GM12801 (cell line): ENCODE measurements around the gene PTGIS.

Source experiments
- TF ChIP-seq, protein P1 (sequence below): IDR thresholded peaks from one replicate; pipeline ENCODE4 v1.5.1; 2011; ENCODE audit warnings: control low read depth; ENCODE audit not compliant: insufficient read length; ENCODE audit errors: extremely low read depth

PTGIS gene

DNA sequence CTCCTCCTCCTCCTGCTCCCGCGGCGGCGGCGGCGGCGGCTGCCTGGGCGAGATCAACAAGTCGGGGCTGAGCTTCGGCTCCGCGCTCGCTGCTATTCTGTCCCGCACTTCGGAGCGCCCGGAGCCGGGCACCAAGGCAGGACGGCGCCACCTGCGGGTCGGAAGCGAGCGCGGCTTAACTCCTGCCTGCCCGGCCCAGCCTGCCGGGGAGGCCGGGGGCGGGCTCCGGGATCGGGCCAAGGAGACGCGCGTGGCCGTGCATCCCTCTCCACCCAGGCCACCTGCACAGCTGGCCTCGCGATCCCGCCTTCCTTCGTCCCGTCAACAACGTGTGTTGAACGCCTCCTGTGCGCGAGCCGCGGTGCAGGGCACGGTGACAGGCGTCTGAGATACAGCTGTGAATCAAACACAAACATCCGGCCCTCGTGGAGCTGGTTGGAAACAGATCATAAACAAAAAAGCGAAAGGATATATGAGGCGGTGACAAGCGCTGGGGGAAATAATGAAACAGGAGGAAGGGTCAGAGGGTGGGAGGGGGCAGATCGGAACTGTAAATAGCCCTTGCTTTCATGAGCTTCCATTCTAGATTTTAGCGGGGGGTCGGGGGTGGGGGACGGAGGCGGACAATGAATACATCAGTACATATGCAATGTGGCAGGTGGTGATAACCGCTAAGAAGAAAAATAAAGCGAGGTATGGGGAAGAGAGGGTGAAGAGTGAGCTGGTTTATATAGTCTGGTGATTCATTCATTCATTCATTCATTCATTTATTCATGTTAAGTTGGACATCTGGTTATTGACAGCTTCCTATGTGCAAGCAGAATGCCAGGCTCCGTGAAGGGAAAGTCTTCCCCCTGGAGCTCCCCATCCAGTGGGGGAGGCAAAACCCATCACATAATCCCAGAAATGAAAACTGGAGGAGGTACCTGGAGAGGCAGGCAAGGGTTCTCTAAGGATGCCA is 83.5 kb downstream of the PTGIS start:
- TF ChIP-seq, protein P1, sequence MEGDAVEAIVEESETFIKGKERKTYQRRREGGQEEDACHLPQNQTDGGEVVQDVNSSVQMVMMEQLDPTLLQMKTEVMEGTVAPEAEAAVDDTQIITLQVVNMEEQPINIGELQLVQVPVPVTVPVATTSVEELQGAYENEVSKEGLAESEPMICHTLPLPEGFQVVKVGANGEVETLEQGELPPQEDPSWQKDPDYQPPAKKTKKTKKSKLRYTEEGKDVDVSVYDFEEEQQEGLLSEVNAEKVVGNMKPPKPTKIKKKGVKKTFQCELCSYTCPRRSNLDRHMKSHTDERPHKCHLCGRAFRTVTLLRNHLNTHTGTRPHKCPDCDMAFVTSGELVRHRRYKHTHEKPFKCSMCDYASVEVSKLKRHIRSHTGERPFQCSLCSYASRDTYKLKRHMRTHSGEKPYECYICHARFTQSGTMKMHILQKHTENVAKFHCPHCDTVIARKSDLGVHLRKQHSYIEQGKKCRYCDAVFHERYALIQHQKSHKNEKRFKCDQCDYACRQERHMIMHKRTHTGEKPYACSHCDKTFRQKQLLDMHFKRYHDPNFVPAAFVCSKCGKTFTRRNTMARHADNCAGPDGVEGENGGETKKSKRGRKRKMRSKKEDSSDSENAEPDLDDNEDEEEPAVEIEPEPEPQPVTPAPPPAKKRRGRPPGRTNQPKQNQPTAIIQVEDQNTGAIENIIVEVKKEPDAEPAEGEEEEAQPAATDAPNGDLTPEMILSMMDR: no peak

- TF ChIP-seq, protein P1: no peak
Observed at GRCh38 chr20:49483696-49484123, 84.2 kb downstream of the PTGIS start.

- TF ChIP-seq, protein P1: no peak
Observed at GRCh38 chr20:49483018-49483695, 84.8 kb downstream of the PTGIS start.

GRCh38 chr20:49482621-49483017 is 85.3 kb downstream of the PTGIS start, which contains the start of gene KCNB1:
TSS of gene KCNB1 (minus strand) at chr20:49482668. CDS start at chr20:49482480, 188 bp downstream.
- TF ChIP-seq, protein P1: no peak

- TF ChIP-seq, protein P1: no peak
Observed at GRCh38 chr20:49482173-49482572, 85.8 kb downstream of the PTGIS start.

GRCh38 chr20:49481116-49481515 is 86.8 kb downstream of the PTGIS start:
- TF ChIP-seq, protein P1: no peak

- TF ChIP-seq, protein P1: no peak
Observed at GRCh38 chr20:49480236-49480635, 87.7 kb downstream of the PTGIS start.
